Activated CD8-positive, alpha-beta memory T cell treated with anti-CD3 and anti-CD28 coated beads for 48 hours (primary cell): Measurements from ENCODE around the gene DYNC1I2.

Source experiments
- DNase-seq, 3 experiments: peaks; one replicate each; pipeline ENCODE4 v3.0.0-alpha.2; 2020; ENCODE audit warnings: low read depth in 2 of 3, low spot score in 2 of 3

The DYNC1I2 gene

GRCh38 chr2:171687287-171688128 lies at the start of gene DYNC1I2:
DYNC1I2 (plus strand) TSS chr2:171687469; CDS start chr2:171690156, 2,687 bp downstream.
- peak; percentile 38 to 64 (median 52) for DNase-seq

- DNase-seq: no peak
Measured at GRCh38 chr2:171651667-171652415, 35.4 kb upstream of the DYNC1I2 start.

DNA sequence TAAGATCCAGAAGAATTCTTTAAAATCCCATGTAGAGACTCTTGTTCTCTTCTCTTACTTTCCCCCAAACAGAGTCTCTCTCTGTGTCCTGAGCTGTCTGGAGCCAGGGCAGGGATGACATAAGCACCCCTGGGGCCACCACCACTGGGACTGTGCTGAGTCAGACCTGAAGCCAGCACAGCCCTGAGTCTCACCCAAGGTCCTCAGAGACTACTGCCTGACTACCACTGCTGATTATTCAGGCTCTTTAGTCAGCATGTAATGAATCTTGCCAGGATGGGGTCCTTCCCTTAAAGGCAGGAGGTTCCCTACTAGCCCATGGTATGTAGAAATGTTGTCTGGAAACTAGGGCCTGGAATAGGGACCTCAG lies 34.9 kb upstream of the DYNC1I2 start:
- DNase-seq: no peak

- no peak for DNase-seq
Measured at GRCh38 chr2:171655586-171655985, 31.7 kb upstream of the DYNC1I2 start.

DNA sequence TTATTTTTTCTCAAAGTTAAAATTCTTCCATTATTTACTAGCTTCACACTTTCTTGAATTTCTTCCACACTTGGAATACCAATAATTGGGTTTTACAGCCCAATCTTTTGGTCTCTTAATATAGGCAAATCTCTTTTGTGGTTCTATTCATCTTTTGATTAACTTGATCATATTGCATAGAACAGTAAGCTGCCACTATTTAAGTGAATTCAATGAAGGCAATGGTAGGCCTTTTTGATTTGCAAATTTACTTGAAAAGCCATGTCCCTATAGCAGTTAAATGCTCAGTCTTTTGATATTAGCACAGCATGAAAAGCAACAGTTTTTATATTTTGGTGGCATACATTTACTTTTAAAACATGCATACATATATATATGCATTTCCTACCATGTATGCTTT lies 20.2 kb upstream of the DYNC1I2 start:
- no peak for DNase-seq

GRCh38 chr2:171668183-171668582 lies 19.1 kb upstream of the DYNC1I2 start:
- no peak for DNase-seq

GRCh38 chr2:171669121-171669520 lies 18.1 kb upstream of the DYNC1I2 start:
- no peak for DNase-seq

GRCh38 chr2:171670655-171671054 lies 16.6 kb upstream of the DYNC1I2 start:
- no peak for DNase-seq

DNA sequence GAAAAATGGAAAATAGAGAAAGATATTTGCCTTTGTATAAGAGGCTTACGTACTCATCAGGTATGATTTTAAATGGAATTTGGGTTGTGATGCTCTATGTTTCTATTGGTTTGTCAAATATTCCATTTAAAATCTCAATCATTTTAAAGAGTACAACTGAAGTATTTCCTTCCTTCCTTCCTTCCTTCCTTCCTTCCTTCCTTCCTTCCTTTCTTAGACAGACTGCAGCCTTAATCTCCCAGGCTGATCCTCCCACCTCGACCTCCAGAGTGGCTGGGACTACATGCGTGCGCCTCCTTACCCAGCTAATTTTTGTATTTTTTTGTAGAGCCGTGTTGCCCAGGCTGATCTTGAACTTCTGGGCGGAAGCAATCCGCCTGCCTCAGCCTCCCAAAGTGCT lies 15.4 kb upstream of the DYNC1I2 start:
- no peak for DNase-seq

DNA sequence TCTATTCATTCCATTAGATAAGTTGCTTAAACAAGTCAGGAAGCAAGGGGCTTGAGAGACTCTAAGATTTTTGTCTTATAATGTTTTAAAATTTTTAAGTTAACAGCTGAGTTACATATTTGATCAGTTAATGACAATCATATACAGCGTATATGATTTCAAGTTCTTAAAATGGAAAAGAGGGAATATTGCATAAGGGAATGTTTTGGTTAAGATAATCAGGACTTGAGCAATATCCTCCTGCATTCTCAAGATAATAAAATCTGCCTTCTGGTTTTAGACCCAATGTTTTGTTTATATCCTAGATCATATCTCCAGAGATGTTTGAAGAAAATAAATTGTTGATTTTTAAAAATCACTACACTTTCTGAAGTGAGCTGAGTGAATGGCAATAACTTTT lies 13.4 kb upstream of the DYNC1I2 start:
- DNase-seq: no peak

DNA sequence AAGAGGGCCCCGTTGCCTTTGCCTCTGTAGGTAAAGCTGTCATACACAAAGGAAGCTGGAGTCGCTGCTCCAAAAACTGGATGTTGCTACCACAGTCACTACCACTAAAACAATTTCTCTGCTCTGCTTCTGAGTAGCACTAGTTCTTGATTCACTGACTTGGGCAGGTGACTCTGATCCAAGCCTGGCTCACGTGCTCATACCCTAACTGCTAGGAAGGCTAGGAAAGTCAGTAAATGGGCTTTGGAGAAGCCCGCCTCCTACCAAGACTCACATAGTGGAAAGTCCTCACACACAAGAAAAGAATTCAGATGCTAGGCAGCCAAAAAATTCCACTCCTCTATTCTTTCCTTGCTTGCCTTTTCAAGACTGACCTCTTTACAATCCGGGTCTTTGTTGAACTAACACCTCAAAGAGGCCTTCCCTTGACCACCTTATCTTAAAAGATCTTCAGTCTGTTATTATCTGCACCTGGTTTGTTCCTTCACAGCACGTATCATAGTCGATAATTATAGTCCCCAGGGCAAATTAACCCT lies 11.4 kb upstream of the DYNC1I2 start:
- DNase-seq: no peak

DNA sequence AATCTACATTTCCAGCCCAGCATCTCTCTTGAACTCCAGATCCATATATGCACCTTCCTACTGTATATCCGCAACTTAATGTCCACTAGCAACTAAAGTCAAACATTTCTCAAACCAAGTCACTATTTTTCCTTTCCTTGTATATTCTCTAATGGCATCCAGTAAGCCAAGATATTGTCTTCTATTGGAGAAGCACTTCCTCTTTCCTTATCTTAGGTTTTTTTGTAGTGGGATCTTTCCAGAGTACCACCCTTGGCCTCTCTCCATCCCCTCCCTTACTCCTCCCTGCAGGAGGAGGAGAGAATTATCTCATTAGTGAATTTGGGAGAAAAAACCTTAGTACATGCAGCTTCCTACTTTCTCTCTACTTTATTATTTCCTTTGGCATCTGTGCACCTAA lies 8.7 kb upstream of the DYNC1I2 start:
- no peak for DNase-seq

- no peak for DNase-seq
Measured at GRCh38 chr2:171688129-171688465, 828 bp downstream of the DYNC1I2 start.

DNA sequence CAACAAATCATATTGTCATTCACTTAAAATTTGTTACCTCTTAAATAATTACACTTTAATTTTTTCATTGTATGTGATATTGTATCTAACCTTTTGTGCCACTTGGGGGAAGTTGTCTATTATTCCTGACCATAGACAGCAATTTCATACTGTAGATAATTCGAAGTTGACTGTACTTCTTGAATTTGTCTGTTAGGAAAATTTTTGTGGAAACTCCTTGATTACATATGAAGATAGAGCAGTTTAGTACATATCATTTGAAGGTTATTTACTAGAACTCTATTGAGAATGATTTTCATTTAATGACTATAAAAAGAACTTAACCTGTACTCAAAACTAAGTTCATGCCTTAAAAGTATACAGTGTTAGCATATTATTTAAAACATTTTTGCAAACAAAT lies 5.1 kb downstream of the DYNC1I2 start:
- DNase-seq: no peak

GRCh38 chr2:171702781-171703556 lies 15.7 kb downstream of the DYNC1I2 start:
- no peak for DNase-seq

GRCh38 chr2:171703574-171704347 lies 16.5 kb downstream of the DYNC1I2 start:
- no peak for DNase-seq

- DNase-seq: no peak
Measured at GRCh38 chr2:171706152-171706803, 19.0 kb downstream of the DYNC1I2 start.

GRCh38 chr2:171707752-171708151 lies 20.5 kb downstream of the DYNC1I2 start:
- DNase-seq: no peak

DNA sequence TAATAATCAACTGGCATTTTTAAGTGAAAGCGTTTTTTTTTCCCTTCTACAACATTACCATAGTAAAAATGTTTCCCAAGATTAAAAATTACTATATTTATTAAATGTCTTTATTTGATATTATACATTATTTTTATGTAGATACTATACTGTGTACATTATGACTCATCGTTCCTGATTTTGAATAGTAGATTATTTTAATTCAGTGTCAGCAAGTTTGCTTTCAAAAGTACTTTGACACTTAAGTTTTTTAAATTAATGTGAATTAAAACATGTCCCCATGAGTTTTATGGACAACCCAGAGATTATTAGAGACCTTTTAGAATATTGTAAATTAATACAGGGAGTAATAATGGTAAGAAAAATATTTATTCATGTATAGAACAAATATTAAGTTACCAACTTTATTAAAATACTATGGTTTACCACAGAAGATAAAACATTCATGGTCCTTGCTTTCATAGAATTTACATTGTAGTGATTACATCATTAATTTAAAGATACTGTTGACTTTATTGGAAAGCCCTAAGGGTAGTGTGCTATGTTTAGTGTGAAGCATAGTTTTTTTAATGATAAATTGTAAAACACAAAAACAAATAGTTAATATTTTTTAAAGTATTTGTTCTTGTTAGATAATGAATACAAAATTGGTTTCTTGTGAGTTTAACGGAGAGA lies 21.9 kb downstream of the DYNC1I2 start:
- DNase-seq: no peak

- DNase-seq: no peak
Measured at GRCh38 chr2:171711351-171711750, 24.1 kb downstream of the DYNC1I2 start.
